ENCODE data around the gene ZBTB42. TPM values are rescaled to one million over a fixed set of nuclear protein-coding genes. Genes with fewer than 3 reads are reported as not detected.

ZBTB42 gene
- total and polyA plus RNA-seq, 2 of the 13 experiments (the other 11 are each of a cell fraction or from before 2014, with no cell fraction given), result 2.8 to 4.2 TPM

GRCh38 chr14:104752735-104753527, 48.0 kb upstream of the ZBTB42 start, which contains the start of gene SIVA1 (continued):
- TF ChIP-seq PRDM4 (CRISPR knock-in tag; IDR thresholded peaks at IDR 0.05; ENCODE audit: borderline replicate concordance) (no peak), ZNF646 (CRISPR knock-in tag; IDR thresholded peaks at IDR 0.05) (no peak), MNT (IDR thresholded peaks at IDR 0.05) (peak; percentile 19; the same call in 1 of the 2 replicates), ATF7-NPFF (CRISPR knock-in tag; IDR thresholded peaks at IDR 0.05; ENCODE audit: low read depth) (peak; percentile 85), ZNF839 (CRISPR knock-in tag; IDR thresholded peaks at IDR 0.05; ENCODE audit: borderline replicate concordance) (0 out of 2 replicates have a peak, but pooled peaks have one; percentile 44), XRCC5 (optimal IDR thresholded peaks at IDR 0.05; ENCODE audit: low read length) (peak; percentile 18), ZNF775 (CRISPR knock-in tag; IDR thresholded peaks at IDR 0.05; ENCODE audit: borderline replicate concordance) (0 out of 2 replicates have a peak, but pooled peaks have one; percentile 35), ZNF660 (CRISPR knock-in tag; IDR thresholded peaks at IDR 0.05; ENCODE audit: borderline replicate concordance, low read depth) (no peak), TMF1 (CRISPR knock-in tag; IDR thresholded peaks at IDR 0.05; ENCODE audit: low read depth) (no peak; the same call in 1 of the 2 replicates), ZNF597 (CRISPR knock-in tag; IDR thresholded peaks at IDR 0.05) (no peak), RBAK (CRISPR knock-in tag; IDR thresholded peaks at IDR 0.05) (peak; percentile 43; the same call in 1 of the 2 replicates), ZNF180 (CRISPR knock-in tag; IDR thresholded peaks at IDR 0.05; ENCODE audit: borderline replicate concordance, low read depth) (no peak), EEA1 (CRISPR knock-in tag; IDR thresholded peaks at IDR 0.05; ENCODE audit: borderline replicate concordance) (peak; percentile 85; the same call in 1 of the 2 replicates), ZKSCAN1 (IDR thresholded peaks at IDR 0.05; ENCODE audit: low read length) (no peak)

Data from HepG2 (cell line).